ENCODE data around the gene PRICKLE1.

PRICKLE1 gene

GRCh38 chr12:42576374-42576773, 13.2 kb downstream of the PRICKLE1 start:
- H3K9me3 ChIP-seq: no peaks in the 10 kb centered on the region
- H3K36me3 ChIP-seq: no peaks in the 10 kb centered on the region
- no peak overlapping the region for H3K27ac ChIP-seq
- no peaks in the 10 kb centered on the region for H3K4me1 ChIP-seq (ENCODE audit: control insufficient read depth in 1 of 2, insufficient read depth in 1 of 2, low read depth in 1 of 2, low read length in 1 of 2)
- TF ChIP-seq CTCF (IDR thresholded peaks at IDR 0.05): no peak
- H3K27me3 ChIP-seq: peaks cover 26% of the 10 kb centered on the region
- H3K4me3 ChIP-seq (ENCODE audit: low read depth in 1 of 2, low read length in 1 of 2): no peak overlapping the region

DNA sequence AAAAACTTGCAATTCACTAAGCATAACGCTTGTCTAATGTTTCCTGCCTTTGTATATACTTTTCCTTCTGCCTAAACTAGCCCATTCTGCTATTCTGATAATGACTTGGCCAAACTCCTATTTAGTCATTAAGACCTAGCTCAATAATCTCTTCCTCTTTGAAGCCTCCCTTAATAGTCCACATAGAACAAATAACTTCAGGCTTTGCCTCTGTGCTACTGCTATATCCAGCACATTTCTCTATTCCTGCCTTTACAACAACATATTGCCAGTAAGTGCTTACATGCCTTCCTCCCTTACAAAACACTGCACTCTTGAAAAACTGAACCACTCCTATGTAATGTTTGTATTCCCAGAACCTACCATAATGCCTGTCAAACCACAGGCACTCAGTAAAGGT, 13.8 kb downstream of the PRICKLE1 start:
- Histone ChIP-seq H3K27ac (no peak overlapping the region), H3K4me1 (ENCODE audit: control insufficient read depth in 1 of 2, insufficient read depth in 1 of 2, low read depth in 1 of 2, low read length in 1 of 2) (no peaks in the 10 kb centered on the region), H3K27me3 (peaks cover 25% of the 10 kb centered on the region), H3K36me3 (no peaks in the 10 kb centered on the region), H3K9me3 (no peaks in the 10 kb centered on the region), H3K4me3 (ENCODE audit: low read depth in 1 of 2, low read length in 1 of 2) (no peak overlapping the region)
- TF ChIP-seq CTCF (IDR thresholded peaks at IDR 0.05): no peak

DNA sequence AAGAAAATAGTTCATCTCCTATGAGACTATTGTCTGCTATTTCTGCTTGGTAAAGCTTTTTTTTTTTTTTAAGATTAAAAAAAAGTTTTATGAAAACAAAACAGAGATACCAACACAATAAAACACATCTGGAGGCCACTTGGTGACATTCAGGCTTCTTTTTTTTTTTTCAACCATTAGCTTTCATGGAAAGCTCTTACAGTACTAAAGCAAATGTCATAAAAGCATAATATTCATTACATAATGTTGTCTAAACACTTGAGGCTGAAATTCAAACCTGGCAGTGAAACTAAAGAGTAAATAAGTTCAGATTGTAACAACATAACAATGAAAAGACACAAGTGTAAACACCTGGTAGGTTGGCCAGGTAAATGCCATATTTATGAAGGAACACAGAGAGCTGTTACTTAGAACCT, 14.7 kb downstream of the PRICKLE1 start:
- Histone ChIP-seq H3K4me1 (ENCODE audit: control insufficient read depth in 1 of 2, insufficient read depth in 1 of 2, low read depth in 1 of 2, low read length in 1 of 2) (no peaks in the 10 kb centered on the region), H3K27me3 (peaks cover 17% of the 10 kb centered on the region), H3K27ac (no peak overlapping the region), H3K4me3 (ENCODE audit: low read depth in 1 of 2, low read length in 1 of 2) (no peak overlapping the region), H3K9me3 (no peaks in the 10 kb centered on the region), H3K36me3 (no peaks in the 10 kb centered on the region)
- no peak for TF ChIP-seq CTCF (IDR thresholded peaks at IDR 0.05)

- H3K4me3 ChIP-seq (ENCODE audit: low read depth in 1 of 2, low read length in 1 of 2): no peak overlapping the region
- H3K27me3 ChIP-seq: peaks cover 8% of the 10 kb centered on the region
- H3K36me3 ChIP-seq: no peaks in the 10 kb centered on the region
- no peak for TF ChIP-seq CTCF (IDR thresholded peaks at IDR 0.05)
- H3K9me3 ChIP-seq: no peaks in the 10 kb centered on the region
- no peaks in the 10 kb centered on the region for H3K4me1 ChIP-seq (ENCODE audit: control insufficient read depth in 1 of 2, insufficient read depth in 1 of 2, low read depth in 1 of 2, low read length in 1 of 2)
- H3K27ac ChIP-seq: no peak overlapping the region
Observed at GRCh38 chr12:42571327-42572009, 18.1 kb downstream of the PRICKLE1 start.

- Histone ChIP-seq H3K4me3 (ENCODE audit: low read depth in 1 of 2, low read length in 1 of 2) (no peak overlapping the region), H3K36me3 (no peaks in the 10 kb centered on the region), H3K9me3 (no peaks in the 10 kb centered on the region), H3K4me1 (ENCODE audit: control insufficient read depth in 1 of 2, insufficient read depth in 1 of 2, low read depth in 1 of 2, low read length in 1 of 2) (no peaks in the 10 kb centered on the region), H3K27ac (no peak overlapping the region), H3K27me3 (peaks cover 8% of the 10 kb centered on the region)
- TF ChIP-seq CTCF (IDR thresholded peaks at IDR 0.05): no peak
Observed at GRCh38 chr12:42570076-42570475, 19.5 kb downstream of the PRICKLE1 start.
